ENCODE data around the gene GSTM1.

DNA sequence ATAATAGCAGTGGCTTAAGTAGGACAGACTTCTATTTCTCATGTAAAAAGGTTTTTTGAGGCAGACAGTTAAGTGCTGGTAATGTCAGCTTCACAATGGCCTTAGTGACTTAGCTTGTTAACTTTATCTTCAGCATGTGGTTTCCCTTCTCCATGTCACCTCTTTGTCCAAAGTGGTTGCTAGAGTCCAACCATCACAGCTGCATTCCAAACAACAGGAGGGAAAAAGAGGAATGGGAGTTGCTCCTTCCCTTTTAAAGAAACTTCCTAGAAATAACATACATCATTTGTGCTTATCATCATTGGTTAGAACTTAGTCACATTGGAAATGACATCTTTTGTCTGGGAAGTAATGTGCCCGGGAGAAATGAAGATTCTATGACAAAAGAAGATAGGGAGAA lies 34.4 kb downstream of the GSTM1 start:
- TF ChIP-seq, protein P1, sequence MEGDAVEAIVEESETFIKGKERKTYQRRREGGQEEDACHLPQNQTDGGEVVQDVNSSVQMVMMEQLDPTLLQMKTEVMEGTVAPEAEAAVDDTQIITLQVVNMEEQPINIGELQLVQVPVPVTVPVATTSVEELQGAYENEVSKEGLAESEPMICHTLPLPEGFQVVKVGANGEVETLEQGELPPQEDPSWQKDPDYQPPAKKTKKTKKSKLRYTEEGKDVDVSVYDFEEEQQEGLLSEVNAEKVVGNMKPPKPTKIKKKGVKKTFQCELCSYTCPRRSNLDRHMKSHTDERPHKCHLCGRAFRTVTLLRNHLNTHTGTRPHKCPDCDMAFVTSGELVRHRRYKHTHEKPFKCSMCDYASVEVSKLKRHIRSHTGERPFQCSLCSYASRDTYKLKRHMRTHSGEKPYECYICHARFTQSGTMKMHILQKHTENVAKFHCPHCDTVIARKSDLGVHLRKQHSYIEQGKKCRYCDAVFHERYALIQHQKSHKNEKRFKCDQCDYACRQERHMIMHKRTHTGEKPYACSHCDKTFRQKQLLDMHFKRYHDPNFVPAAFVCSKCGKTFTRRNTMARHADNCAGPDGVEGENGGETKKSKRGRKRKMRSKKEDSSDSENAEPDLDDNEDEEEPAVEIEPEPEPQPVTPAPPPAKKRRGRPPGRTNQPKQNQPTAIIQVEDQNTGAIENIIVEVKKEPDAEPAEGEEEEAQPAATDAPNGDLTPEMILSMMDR (conservative IDR thresholded peaks at IDR 0.05), result no peak
- no peak for TF ChIP-seq ZFX (IDR thresholded peaks at IDR 0.05)
